Pancreas (tissue), 10 donors: ENCODE measurements around the gene SOCS2. TPM values are rescaled to one million over a fixed set of nuclear protein-coding genes. Genes with fewer than 3 reads are reported as not detected.

Experiments
- ATAC-seq, 4 donors: fragments of 200-7000 bp; cut with Tn5 transposase; one replicate each; pipeline versions ENCODE4 v1.8.0 to v1.9.1; 2020; ENCODE audit warnings: mild to moderate bottlenecking in 4 of 4, moderate library complexity in 4 of 4
- DNase-seq, 6 donors: peaks; one replicate each; pipeline ENCODE4 v3.0.0-alpha.2; 2020
- FAIRE-seq: peaks from 2 replicates; lab custom pipeline; 2012; peaks lifted over from hg19 to GRCh38; lab: Jason Lieb, UNC
- H3K27ac ChIP-seq, 4 donors: fragments of 200-600 bp; sonication (generic); 1 replicate in 3 of 4; 2 replicates in 1 of 4; pipeline versions ENCODE4 v1.5.0 to v1.8.0; 2020
- H3K27me3 ChIP-seq, 4 donors: fragments of 200-600 bp; one replicate each; pipeline ENCODE4 v1.8.0; 2021
- H3K36me3 ChIP-seq, 3 donors: fragments of 200-600 bp; sonication (generic) in 1 of 3; one replicate each; pipeline versions ENCODE4 v1.5.0 to v1.8.0; 2020 to 2021
- H3K4me1 ChIP-seq, 3 donors: fragments of 200-600 bp; one replicate each; pipeline ENCODE4 v1.8.0; 2021
- H3K4me3 ChIP-seq, 4 donors: fragments of 200-600 bp; sonication (generic) in 2 of 4; one replicate each; pipeline versions ENCODE4 v1.5.0 to v1.8.0; 2020 to 2021
- H3K9me3 ChIP-seq, 4 donors: fragments of 200-600 bp; one replicate each; pipeline ENCODE4 v1.8.0; 2021
- CTCF ChIP-seq, 4 donors: fragments of 200-600 bp; sonication (generic) in 3 of 4; IDR thresholded peaks; one replicate each; pipeline versions ENCODE4 v1.5.0 to v1.8.0; 2021; ENCODE audit warnings: antibody characterized with exemption in 4 of 4
- WGBS, 2 donors: extraction: QIAGEN DNeasy Blood & Tissue Kit; methylation state at CpG; one replicate each; pipeline ENCODE4 v1.1.7; 2013; 5-methylcytosine and 5-hydroxymethylcytosine counted together
- intact Hi-C, 3 donors: fragments of 100-400 bp; cut with DNase I; formaldehyde crosslinking; loops; one replicate each; pipeline versions ENCODE4 v1.11.1 to v1.14.2; 2022
- polyA plus RNA-seq, 2 donors: library from polyadenylated mRNA; stranded (reverse); fragments of 200-250 nt; gene quantifications; one replicate each; pipeline ENCODE4 v1.2.3, GENCODE V29; 2013
- total RNA-seq, 6 donors: library from RNA; stranded (reverse); fragmentation: NEBNext Ultra II Directional in 4 of 6; extraction: Animal tissue kit (Norgen Biotek cat#: 25700) in 4 of 6; gene quantifications; one replicate each; pipeline versions ENCODE4 v1.2.1 to v1.2.4, GENCODE V29; 2021 to 2023
- donor health status: healthy with polysubstance abuse.
- donor health status: DM: no; HTN: no; CAD: no; lungs with moderate emphysema.
- donor health status: DM: no; HTN: no; CAD: no.
- donor health status: control.
- donor health status: control.
- donor health status: Bipolar disorder and iron deficiency.
- donor health status: DM: yes; HTN: yes; CAD: no.
- donor health status: DM: no; HTN: no; CAD: no.
- donor health status: DM: no; HTN: no; CAD: no.
- donor health status: DM: yes; HTN: yes; CAD: no.

SOCS2 gene
- total and polyA plus RNA-seq, 8 donors = 3.2 to 14.8 (median 5.6) TPM

DNA sequence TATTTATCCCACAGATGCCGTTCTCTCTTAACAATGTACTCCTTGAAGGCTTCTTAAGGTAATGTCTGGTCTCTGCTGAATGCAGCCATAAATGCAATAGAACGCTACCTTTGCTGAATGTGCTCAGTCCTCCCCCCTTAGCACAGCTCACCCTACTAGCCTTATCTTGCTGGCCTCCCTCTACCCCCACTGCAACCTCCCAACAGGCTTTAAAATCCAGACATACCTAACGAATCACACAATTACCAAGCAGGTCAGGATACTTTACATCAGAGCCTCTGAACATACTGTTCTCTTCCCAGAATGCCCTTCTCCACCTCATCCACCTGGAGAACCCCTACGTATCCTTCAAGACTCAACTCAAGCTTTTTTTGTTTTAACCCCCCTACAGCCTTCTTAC, 53.7 kb downstream of the SOCS2 start:
- H3K36me3 ChIP-seq = no peaks in the 10 kb centered on the region
- FAIRE-seq = no peak
- H3K4me3 ChIP-seq = no peak overlapping the region
- intact Hi-C loops = no loop called here
- DNase-seq = no peak
- no peaks in the 10 kb centered on the region for H3K4me1 ChIP-seq
- ATAC-seq = no peak
- H3K27ac ChIP-seq = no peak overlapping the region
- H3K27me3 ChIP-seq = no peaks in the 10 kb centered on the region
- no peaks in the 10 kb centered on the region for H3K9me3 ChIP-seq
- TF ChIP-seq CTCF (IDR thresholded peaks at IDR 0.05) = no peak
- 78 to 87% methylated on average over 4 of the region's 4 CpGs for WGBS, 2 donors

Other genes with a start within 250 kb of the SOCS2 start
- gene NUDT4, start 194.8 kb upstream of the SOCS2 start, total RNA-seq = 10 to 100 TPM; 32.3 to 57.3 (median 45.5) TPM
- 10 to 100 TPM; 16.0 to 77.5 TPM for gene NUDT4, start 194.8 kb upstream of the SOCS2 start, polyA plus RNA-seq
- gene UBE2N, start 130.7 kb upstream of the SOCS2 start, total RNA-seq = 10 to 100 TPM; 14.7 to 33.2 (median 21.5) TPM
- 10 to 100 TPM; 18.3 to 32.7 TPM for gene UBE2N, start 130.7 kb upstream of the SOCS2 start, polyA plus RNA-seq
- 10 to 100 TPM; 12.1 to 28.6 (median 22.8) TPM for gene MRPL42, start 105.2 kb upstream of the SOCS2 start, total RNA-seq
- 10 to 100 TPM; 11.8 to 23.8 TPM for gene MRPL42, start 105.2 kb upstream of the SOCS2 start, polyA plus RNA-seq
- 10 to 100 TPM in 2 of 6 donors, 1 to 10 TPM in 4; 7.6 to 11.7 (median 9.2) TPM for gene CRADD, start 104.7 kb downstream of the SOCS2 start, total RNA-seq
- 10 to 100 TPM in 1 of 2 donors, 1 to 10 TPM in 1; 5.3 to 12.3 TPM for gene CRADD, start 104.7 kb downstream of the SOCS2 start, polyA plus RNA-seq